Activated T-cell treated with anti-CD3 and anti-CD28 coated beads, Interleukin-2, amount 50 U/mL, for 4 hours (primary cell): ENCODE measurements around the gene CDHR3. TPM values are rescaled to one million over a fixed set of nuclear protein-coding genes. Genes with fewer than 3 reads are reported as not detected.
"Not testable (repeated sequence)": the region's sequence is repeated elsewhere in the genome, so short reads cannot be mapped to it uniquely, and the experiment has no call there.

Source experiments
- ATAC-seq, 2 donors: fragments of 200-7000 bp; cut with Tn5 transposase; one replicate each; pipeline ENCODE4 v1.10.0; 2021
- DNase-seq: peaks from one replicate; pipeline ENCODE4 v3.0.0-alpha.2; 2020
- H3K27me3 Mint-ChIP-seq: one replicate; pipeline ENCODE4 v1.8.0; 2021; ENCODE audit warnings: low read depth, mixed read lengths
- H3K36me3 Mint-ChIP-seq: one replicate; pipeline ENCODE4 v1.8.0; 2022; ENCODE audit warnings: mixed read lengths; ENCODE audit not compliant: insufficient read depth
- H3K4me1 Mint-ChIP-seq: one replicate; pipeline ENCODE4 v1.8.0; 2021; ENCODE audit warnings: low read depth, mixed read lengths
- H3K4me3 Mint-ChIP-seq: one replicate; pipeline ENCODE4 v1.8.0; 2021; ENCODE audit warnings: mild to moderate bottlenecking, moderate library complexity, mixed read lengths
- H3K9me3 Mint-ChIP-seq: one replicate; pipeline ENCODE4 v1.8.0; 2021; ENCODE audit warnings: mixed read lengths
- total RNA-seq, 3 donors: library from RNA; stranded (reverse); gene quantifications; one replicate each; pipeline ENCODE4 v1.2.1, GENCODE V29; 2021

The CDHR3 gene
- total RNA-seq, 3 donors from 2014 or later: 0.56 to 0.66 (median 0.63) TPM

- no peak for DNase-seq
- Mint-ChIP-seq H3K4me1 (no peaks in the 10 kb centered on the region), H3K4me3 (no peak overlapping the region), H3K27me3 (peaks cover 2% of the 10 kb centered on the region), H3K36me3 (no peaks in the 10 kb centered on the region), H3K9me3 (no peaks in the 10 kb centered on the region)
- no peak for ATAC-seq
These were observed 16.3 kb downstream of the CDHR3 start for GRCh38 chr7:105979405-105979804.

GRCh38 chr7:105980645-105981396 lies 17.8 kb downstream of the CDHR3 start:
- DNase-seq: no peak
- Mint-ChIP-seq H3K9me3 (no peaks in the 10 kb centered on the region), H3K4me3 (no peak overlapping the region), H3K27me3 (peaks cover 2% of the 10 kb centered on the region), H3K4me1 (no peaks in the 10 kb centered on the region), H3K36me3 (no peaks in the 10 kb centered on the region)
- no peak for ATAC-seq

GRCh38 chr7:105982388-105982787 lies 19.3 kb downstream of the CDHR3 start:
- Mint-ChIP-seq H3K27me3 (peaks cover 2% of the 10 kb centered on the region), H3K9me3 (no peaks in the 10 kb centered on the region), H3K36me3 (no peaks in the 10 kb centered on the region), H3K4me3 (no peak overlapping the region), H3K4me1 (no peaks in the 10 kb centered on the region)
- ATAC-seq (no peak), DNase-seq (no peak)

- not testable (repeated sequence) for H3K4me1 Mint-ChIP-seq, H3K4me3 Mint-ChIP-seq, ATAC-seq, H3K9me3 Mint-ChIP-seq, H3K36me3 Mint-ChIP-seq, H3K27me3 Mint-ChIP-seq, DNase-seq
These were observed 21.7 kb downstream of the CDHR3 start for GRCh38 chr7:105984808-105985207.

- Mint-ChIP-seq H3K4me3 (no peak overlapping the region), H3K4me1 (no peaks in the 10 kb centered on the region), H3K36me3 (no peaks in the 10 kb centered on the region), H3K9me3 (no peaks in the 10 kb centered on the region), H3K27me3 (peaks cover 3% of the 10 kb centered on the region)
- ATAC-seq (no peak), DNase-seq (no peak)
These were observed 22.2 kb downstream of the CDHR3 start for GRCh38 chr7:105985229-105985628.

- ATAC-seq: no peak
- Mint-ChIP-seq H3K4me1 (no peaks in the 10 kb centered on the region), H3K27me3 (peaks cover 3% of the 10 kb centered on the region)
These were observed 22.7 kb downstream of the CDHR3 start for GRCh38 chr7:105985672-105986215.

GRCh38 chr7:105987046-105987445 lies 24.0 kb downstream of the CDHR3 start:
- H3K36me3 Mint-ChIP-seq: no peaks in the 10 kb centered on the region
- H3K9me3 Mint-ChIP-seq: no peaks in the 10 kb centered on the region
- no peaks in the 10 kb centered on the region for H3K4me1 Mint-ChIP-seq
- H3K27me3 Mint-ChIP-seq: peaks cover 2% of the 10 kb centered on the region
- DNase-seq (no peak), ATAC-seq (no peak)
- no peak overlapping the region for H3K4me3 Mint-ChIP-seq

More at GRCh38 chr7:105985672-105986215, 22.7 kb downstream of the CDHR3 start:
- Mint-ChIP-seq H3K9me3 (no peaks in the 10 kb centered on the region), H3K4me3 (no peak overlapping the region), H3K36me3 (no peaks in the 10 kb centered on the region)
- DNase-seq: no peak

GRCh38 chr7:105988276-105988675 lies 25.2 kb downstream of the CDHR3 start:
- ATAC-seq: no peak
- Mint-ChIP-seq H3K36me3 (no peaks in the 10 kb centered on the region), H3K27me3 (peaks cover 2% of the 10 kb centered on the region), H3K9me3 (no peaks in the 10 kb centered on the region), H3K4me3 (no peak overlapping the region), H3K4me1 (peaks cover 5% of the 10 kb centered on the region)
- DNase-seq: no peak

GRCh38 chr7:105989191-105989590 lies 26.1 kb downstream of the CDHR3 start:
- no peak overlapping the region for H3K4me3 Mint-ChIP-seq
- H3K4me1 Mint-ChIP-seq: peaks cover 8% of the 10 kb centered on the region
- ATAC-seq (no peak), DNase-seq (no peak)
- H3K9me3 Mint-ChIP-seq: no peaks in the 10 kb centered on the region
- no peaks in the 10 kb centered on the region for H3K36me3 Mint-ChIP-seq
- H3K27me3 Mint-ChIP-seq: peaks cover 2% of the 10 kb centered on the region

- no peak overlapping the region for H3K4me3 Mint-ChIP-seq
- no peaks in the 10 kb centered on the region for H3K36me3 Mint-ChIP-seq
- peaks cover 8% of the 10 kb centered on the region for H3K4me1 Mint-ChIP-seq
- no peaks in the 10 kb centered on the region for H3K9me3 Mint-ChIP-seq
- DNase-seq: no peak
- peaks cover 2% of the 10 kb centered on the region for H3K27me3 Mint-ChIP-seq
- ATAC-seq: no peak
These were observed 26.6 kb downstream of the CDHR3 start for GRCh38 chr7:105989686-105990085.

GRCh38 chr7:105990141-105990540 lies 27.1 kb downstream of the CDHR3 start:
- ATAC-seq: no peak
- H3K4me1 Mint-ChIP-seq: peaks cover 8% of the 10 kb centered on the region
- H3K27me3 Mint-ChIP-seq: peaks cover 2% of the 10 kb centered on the region
- no peaks in the 10 kb centered on the region for H3K36me3 Mint-ChIP-seq
- no peaks in the 10 kb centered on the region for H3K9me3 Mint-ChIP-seq
- DNase-seq: no peak
- H3K4me3 Mint-ChIP-seq: no peak overlapping the region

GRCh38 chr7:105990727-105991453 lies 27.8 kb downstream of the CDHR3 start:
- Mint-ChIP-seq H3K27me3 (peaks cover 2% of the 10 kb centered on the region), H3K4me1 (peaks cover 8% of the 10 kb centered on the region), H3K9me3 (no peaks in the 10 kb centered on the region), H3K4me3 (no peak overlapping the region), H3K36me3 (no peaks in the 10 kb centered on the region)
- ATAC-seq (no peak), DNase-seq (no peak)

GRCh38 chr7:105992905-105993304 lies 29.8 kb downstream of the CDHR3 start:
- Mint-ChIP-seq H3K9me3 (no peaks in the 10 kb centered on the region), H3K27me3 (peaks cover 2% of the 10 kb centered on the region), H3K36me3 (no peaks in the 10 kb centered on the region), H3K4me1 (peaks cover 8% of the 10 kb centered on the region), H3K4me3 (no peak overlapping the region)
- DNase-seq (no peak), ATAC-seq (no peak)

- H3K4me3 Mint-ChIP-seq: no peak overlapping the region
- no peak for ATAC-seq
- no peaks in the 10 kb centered on the region for H3K9me3 Mint-ChIP-seq
- H3K36me3 Mint-ChIP-seq: no peaks in the 10 kb centered on the region
- H3K4me1 Mint-ChIP-seq: peaks cover 8% of the 10 kb centered on the region
- no peak for DNase-seq
- no peaks in the 10 kb centered on the region for H3K27me3 Mint-ChIP-seq
These were observed 34.0 kb downstream of the CDHR3 start for GRCh38 chr7:105996860-105997737.
